GM12801 (cell line): Measurements from ENCODE around the gene QPCT.

Experiments used
- TF ChIP-seq, protein P1 (sequence below): IDR thresholded peaks from one replicate; pipeline ENCODE4 v1.5.1; 2011; ENCODE audit warnings: control low read depth; ENCODE audit not compliant: insufficient read length; ENCODE audit errors: extremely low read depth

QPCT gene

DNA sequence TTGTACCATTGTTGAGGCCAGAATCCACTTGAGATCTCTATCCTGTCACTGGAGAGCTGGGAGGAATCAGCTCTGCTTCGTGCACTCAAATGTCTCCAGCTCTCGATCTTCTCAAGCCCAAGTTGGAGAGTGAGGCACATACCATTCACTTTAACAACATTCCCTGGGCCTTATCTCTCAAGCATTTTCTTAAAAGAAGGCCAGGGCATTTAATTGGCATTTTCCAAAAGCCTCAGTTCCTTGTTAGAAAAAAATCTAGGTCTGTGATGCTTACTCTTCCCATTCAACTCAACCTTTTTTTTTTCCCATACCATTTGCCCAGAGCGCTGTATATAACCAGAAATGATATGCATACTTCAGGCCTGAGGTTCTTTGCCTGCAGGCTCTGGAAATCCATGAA is 10.1 kb downstream of the QPCT start:
- TF ChIP-seq, protein P1, sequence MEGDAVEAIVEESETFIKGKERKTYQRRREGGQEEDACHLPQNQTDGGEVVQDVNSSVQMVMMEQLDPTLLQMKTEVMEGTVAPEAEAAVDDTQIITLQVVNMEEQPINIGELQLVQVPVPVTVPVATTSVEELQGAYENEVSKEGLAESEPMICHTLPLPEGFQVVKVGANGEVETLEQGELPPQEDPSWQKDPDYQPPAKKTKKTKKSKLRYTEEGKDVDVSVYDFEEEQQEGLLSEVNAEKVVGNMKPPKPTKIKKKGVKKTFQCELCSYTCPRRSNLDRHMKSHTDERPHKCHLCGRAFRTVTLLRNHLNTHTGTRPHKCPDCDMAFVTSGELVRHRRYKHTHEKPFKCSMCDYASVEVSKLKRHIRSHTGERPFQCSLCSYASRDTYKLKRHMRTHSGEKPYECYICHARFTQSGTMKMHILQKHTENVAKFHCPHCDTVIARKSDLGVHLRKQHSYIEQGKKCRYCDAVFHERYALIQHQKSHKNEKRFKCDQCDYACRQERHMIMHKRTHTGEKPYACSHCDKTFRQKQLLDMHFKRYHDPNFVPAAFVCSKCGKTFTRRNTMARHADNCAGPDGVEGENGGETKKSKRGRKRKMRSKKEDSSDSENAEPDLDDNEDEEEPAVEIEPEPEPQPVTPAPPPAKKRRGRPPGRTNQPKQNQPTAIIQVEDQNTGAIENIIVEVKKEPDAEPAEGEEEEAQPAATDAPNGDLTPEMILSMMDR, result no peak

DNA sequence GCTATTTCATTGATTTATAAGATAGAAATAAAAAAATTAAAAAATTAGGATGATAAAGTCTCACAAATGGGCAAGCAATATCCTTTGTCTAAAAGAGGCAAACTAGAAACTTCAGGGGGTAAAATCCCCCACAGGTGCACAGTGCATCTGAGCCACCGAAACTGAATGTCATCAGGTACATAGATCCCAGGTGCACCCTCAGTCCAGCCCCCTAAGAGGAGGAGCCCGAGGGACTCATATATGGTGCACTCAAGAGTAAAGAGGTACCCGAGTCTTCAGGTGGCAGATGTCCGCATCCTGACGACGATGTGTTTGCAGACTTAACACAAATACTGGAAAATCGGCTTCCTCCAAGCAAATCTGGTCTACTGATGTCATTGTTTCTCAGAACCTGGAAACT is 11.3 kb downstream of the QPCT start:
- TF ChIP-seq, protein P1, result no peak

DNA sequence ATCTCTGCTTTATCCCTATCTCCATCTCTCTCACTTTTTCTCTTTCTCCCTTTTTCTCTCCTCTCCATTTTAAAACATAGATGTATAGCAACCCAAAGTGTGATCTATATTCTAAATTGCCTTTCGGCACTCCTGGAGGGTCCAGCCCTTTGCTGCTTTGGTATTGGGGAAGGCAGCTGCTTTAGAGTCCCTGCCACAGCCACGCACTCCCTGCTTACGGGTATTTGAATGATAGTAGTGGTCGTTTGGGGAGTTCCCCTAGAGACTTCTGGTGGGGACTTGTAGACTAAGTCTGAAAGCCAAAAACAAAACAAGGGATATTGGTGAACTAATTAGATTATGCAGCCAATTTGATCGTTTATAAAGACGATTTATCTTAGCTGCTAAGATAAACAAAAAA is 11.9 kb downstream of the QPCT start:
- TF ChIP-seq, protein P1, result no peak

DNA sequence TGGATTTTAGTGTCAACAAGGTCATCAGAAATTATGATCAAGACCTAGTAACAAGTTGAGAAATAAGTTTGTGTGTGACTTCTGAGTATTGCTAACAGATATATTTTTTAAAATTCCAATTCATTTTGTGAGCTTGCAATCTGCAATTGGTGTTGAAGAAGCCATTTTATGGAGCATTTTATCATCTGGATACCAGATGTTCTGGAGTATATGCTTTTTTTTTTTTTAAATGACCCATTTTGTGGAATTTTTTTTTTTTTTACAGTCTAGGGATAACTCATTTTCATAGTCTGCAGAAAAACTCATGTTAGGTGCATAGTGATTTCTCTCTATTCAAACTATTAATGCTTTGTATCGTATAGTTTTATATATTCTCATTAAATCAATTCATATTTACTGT is 12.6 kb downstream of the QPCT start:
- TF ChIP-seq, protein P1, result no peak

DNA sequence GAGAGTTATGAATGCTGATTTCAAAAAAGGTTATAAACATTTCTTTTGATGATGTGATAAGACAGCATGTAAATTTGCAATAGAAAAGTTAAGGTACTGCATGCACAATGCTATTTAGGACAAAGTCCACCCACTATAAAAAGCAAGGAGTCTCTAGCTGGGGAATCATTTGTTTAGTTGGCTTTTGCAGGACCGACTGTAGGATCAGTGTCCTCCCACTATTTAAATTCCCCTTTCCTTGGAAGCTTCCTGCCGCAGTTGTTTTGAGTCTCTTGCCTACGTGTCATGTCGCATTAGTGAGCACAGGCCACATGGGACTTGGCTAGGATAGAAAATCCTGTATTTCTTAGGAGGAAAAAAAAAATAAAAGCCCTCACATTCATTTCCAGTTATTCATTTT is 13.1 kb downstream of the QPCT start:
- TF ChIP-seq, protein P1, result no peak

DNA sequence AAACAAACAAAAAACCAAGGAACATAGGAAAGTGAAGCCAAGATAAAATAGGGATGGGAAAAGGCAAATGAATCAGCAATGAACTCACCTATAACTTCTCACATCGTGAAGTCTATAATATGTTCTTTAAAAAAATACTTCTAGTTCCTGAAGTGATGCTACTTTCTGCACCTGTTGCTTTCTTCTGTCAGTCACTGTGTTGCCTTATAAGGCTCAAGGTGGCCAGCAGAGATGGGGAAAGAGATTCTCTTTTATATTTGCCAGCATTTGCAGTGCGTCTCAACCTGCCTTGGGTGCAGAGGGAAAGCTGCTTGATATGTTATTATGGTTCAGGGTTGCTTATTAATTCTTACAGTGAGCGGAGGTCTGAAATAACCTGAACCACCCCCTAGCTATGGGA is 14.0 kb downstream of the QPCT start:
- TF ChIP-seq, protein P1, result no peak

DNA sequence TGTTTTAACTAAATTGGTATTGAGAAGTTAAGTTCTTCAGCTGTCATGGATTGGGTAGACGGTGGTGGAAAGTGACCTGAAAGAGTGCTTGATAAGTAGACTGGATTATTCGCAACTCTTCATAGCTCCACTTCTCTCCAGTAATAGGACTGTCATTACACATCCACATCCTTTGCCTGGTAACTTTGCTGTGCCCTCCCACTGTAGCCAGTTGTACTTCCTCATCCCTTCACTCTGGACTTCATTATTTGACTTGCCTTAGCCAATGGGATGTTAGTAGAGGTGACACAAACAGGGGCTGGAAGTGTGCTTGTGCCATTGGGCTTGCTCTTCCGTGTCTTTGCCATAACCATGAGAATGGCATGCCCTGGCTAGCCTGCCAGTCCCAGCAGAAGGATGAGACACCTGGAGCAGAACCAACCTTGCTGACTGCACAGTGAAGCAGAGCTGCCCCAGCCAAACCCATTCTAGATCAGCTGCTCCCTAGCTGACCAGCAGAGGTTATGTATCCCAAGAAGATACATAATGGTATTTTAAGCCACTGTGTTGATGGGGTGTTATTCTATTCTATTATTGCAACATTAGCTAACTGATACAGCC is 16.9 kb downstream of the QPCT start:
- TF ChIP-seq, protein P1, result no peak
